Measurements from ENCODE around the gene PRR33. TPM values are rescaled to one million over a fixed set of nuclear protein-coding genes. Genes with fewer than 3 reads are reported as not detected.

Gene PRR33
- polyA plus RNA-seq, 1 experiment, result not detected

GRCh38 chr11:1924181-1924580 is 32.5 kb upstream of the PRR33 start:
- Histone ChIP-seq H3K27me3 (ENCODE audit: control insufficient read depth, insufficient read depth, low read length) (no peaks in the 10 kb centered on the region; the same call in none of the 2 replicates), H3K4me3 (ENCODE audit: low read depth, low read length) (no peak overlapping the region), H3K36me3 (ENCODE audit: control insufficient read depth, insufficient read depth, low read length) (no peaks in the 10 kb centered on the region)
- TF ChIP-seq CTCF (IDR thresholded peaks at IDR 0.05; ENCODE audit: insufficient read depth, low read depth, low read length), result no peak
- ChIA-PET POLR2A (no interaction called here), CTCF (interaction anchor here (1.7 kb wide), 1 partner anchor 40 kb away, joined by 3 read pairs; no protein-coding TSS in a partner anchor)
- DNase-seq (ENCODE audit: low read depth), result no peak

GRCh38 chr11:1923201-1923956 is 31.7 kb upstream of the PRR33 start:
- POLR2A ChIA-PET, result no interaction called here

GRCh38 chr11:1922481-1923081 is 30.9 kb upstream of the PRR33 start:
- Histone ChIP-seq H3K4me3 (ENCODE audit: low read depth, low read length) (no peak overlapping the region), H3K27me3 (ENCODE audit: control insufficient read depth, insufficient read depth, low read length) (no peaks in the 10 kb centered on the region; the same call in none of the 2 replicates), H3K36me3 (ENCODE audit: control insufficient read depth, insufficient read depth, low read length) (no peaks in the 10 kb centered on the region)
- no peak for DNase-seq (ENCODE audit: low read depth)
- no peak for TF ChIP-seq CTCF (IDR thresholded peaks at IDR 0.05; ENCODE audit: insufficient read depth, low read depth, low read length)
- ChIA-PET CTCF (interaction anchor here (1.0 to 3.3 kb wide), 5 partner anchors 40 to 228 kb away, joined by 3 to 20 read pairs (median 6); partner anchors contain the start of gene IGF2), POLR2A (no interaction called here)

More at GRCh38 chr11:1923201-1923956, 31.7 kb upstream of the PRR33 start:
- CTCF ChIA-PET, result interaction anchor here (2.2 to 3.3 kb wide), 3 partner anchors 41 to 228 kb away, joined by 6 to 20 read pairs (median 6); no protein-coding TSS in a partner anchor
- no peaks in the 10 kb centered on the region for H3K36me3 ChIP-seq (ENCODE audit: control insufficient read depth, insufficient read depth, low read length)
- H3K4me3 ChIP-seq (ENCODE audit: low read depth, low read length), result no peak overlapping the region
- H3K27me3 ChIP-seq (ENCODE audit: control insufficient read depth, insufficient read depth, low read length), result no peaks in the 10 kb centered on the region; the same call in none of the 2 replicates
- DNase-seq (ENCODE audit: low read depth), result no peak
- no peak for TF ChIP-seq CTCF (IDR thresholded peaks at IDR 0.05; ENCODE audit: insufficient read depth, low read depth, low read length)

- no peak for TF ChIP-seq CTCF (IDR thresholded peaks at IDR 0.05; ENCODE audit: insufficient read depth, low read depth, low read length)
- POLR2A ChIA-PET, result no interaction called here
- CTCF ChIA-PET, result interaction anchor here (0.6 to 3.3 kb wide), 8 partner anchors 39 to 231 kb away, joined by 3 to 20 read pairs (median 4); no protein-coding TSS in a partner anchor
- no peaks in the 10 kb centered on the region; the same call in 1 of the 2 replicates for H3K27me3 ChIP-seq (ENCODE audit: control insufficient read depth, insufficient read depth, low read length)
- DNase-seq (ENCODE audit: low read depth), result no peak
- H3K4me3 ChIP-seq (ENCODE audit: low read depth, low read length), result no peak overlapping the region
- no peaks in the 10 kb centered on the region for H3K36me3 ChIP-seq (ENCODE audit: control insufficient read depth, insufficient read depth, low read length)
These were observed 30.0 kb upstream of the PRR33 start for GRCh38 chr11:1921574-1922141.
